ENCODE data around the gene TRAF3IP1.
"Not testable (repeated sequence)": the region's sequence is repeated elsewhere in the genome, so short reads cannot be mapped to it uniquely, and the experiment has no call there.

The TRAF3IP1 gene

DNA sequence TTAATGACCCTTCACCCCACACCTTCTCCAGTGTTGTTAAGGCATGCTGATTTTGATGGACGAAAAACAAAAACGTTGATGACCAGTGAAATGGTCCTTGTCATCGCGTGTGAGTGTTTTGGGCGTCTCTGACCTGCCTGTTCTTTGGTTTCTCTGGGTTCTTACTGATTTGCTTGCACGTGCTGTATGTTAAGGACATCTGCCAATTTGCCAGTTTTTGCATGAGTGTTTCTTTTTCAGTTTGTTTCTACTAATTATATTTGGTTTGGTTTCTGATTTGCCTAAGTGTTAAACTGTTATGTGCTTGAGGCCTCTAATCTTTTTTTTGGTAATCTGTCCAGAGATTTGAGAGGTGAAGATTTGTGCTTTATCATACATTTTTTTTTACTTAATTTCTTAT lies 14.6 kb downstream of the TRAF3IP1 start:
- no peak overlapping the region for H3K9ac ChIP-seq (ENCODE audit: low read depth, low read length)
- H3K36me3 ChIP-seq (ENCODE audit: insufficient read depth, low read length): peaks cover 4% of the 10 kb centered on the region; the same call in 1 of the 2 replicates
- no peaks in the 10 kb centered on the region for H3K4me1 ChIP-seq (ENCODE audit: insufficient read depth, low read length)
- H3K9me3 ChIP-seq (ENCODE audit: control insufficient read depth, insufficient read depth, low read length): no peaks in the 10 kb centered on the region

DNA sequence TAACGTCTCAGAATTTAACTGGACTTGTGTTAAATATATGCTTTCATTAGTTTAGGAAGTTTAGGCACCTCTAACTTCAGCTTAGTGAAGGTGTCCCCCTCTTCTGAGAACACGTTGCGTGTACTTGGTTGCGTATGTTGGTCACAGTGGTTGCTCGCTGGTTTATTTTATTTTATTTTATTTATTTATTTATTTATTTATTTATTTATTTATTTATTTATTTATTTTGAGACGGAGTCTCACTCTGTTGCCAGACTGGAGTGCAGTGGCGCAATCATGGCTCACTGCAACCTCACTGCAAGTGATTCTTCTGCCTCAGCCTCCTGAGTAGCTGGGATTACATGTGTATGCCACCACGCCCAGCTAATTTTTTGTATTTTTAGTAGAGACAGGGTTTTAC lies 15.3 kb downstream of the TRAF3IP1 start:
- not testable (repeated sequence) for H3K36me3 ChIP-seq (ENCODE audit: insufficient read depth, low read length); H3K4me1 ChIP-seq (ENCODE audit: insufficient read depth, low read length); H3K9ac ChIP-seq (ENCODE audit: low read depth, low read length); H3K9me3 ChIP-seq (ENCODE audit: control insufficient read depth, insufficient read depth, low read length)

DNA sequence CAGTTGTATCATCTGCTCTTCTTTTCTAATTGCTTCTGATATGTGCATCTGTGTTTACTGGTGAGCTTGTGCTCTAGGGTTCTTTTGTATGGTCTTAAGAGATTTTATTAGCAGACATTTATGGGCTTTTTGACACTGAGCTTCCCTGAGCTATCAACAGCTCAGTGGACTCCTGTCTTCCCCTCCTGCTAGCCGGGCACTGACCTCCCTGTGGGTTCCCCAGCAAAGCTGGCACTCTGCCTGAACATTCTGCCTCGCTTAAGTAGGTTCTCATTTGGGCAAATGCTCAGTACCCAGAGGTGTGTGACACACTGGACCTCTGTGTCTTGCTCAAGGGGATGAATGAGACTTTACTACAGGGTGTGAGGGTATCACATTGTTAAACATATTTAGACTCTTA lies 15.8 kb downstream of the TRAF3IP1 start:
- peaks cover 4% of the 10 kb centered on the region; the same call in 1 of the 2 replicates for H3K36me3 ChIP-seq (ENCODE audit: insufficient read depth, low read length)
- H3K4me1 ChIP-seq (ENCODE audit: insufficient read depth, low read length): no peaks in the 10 kb centered on the region
- no peaks in the 10 kb centered on the region for H3K9me3 ChIP-seq (ENCODE audit: control insufficient read depth, insufficient read depth, low read length)
- no peak overlapping the region for H3K9ac ChIP-seq (ENCODE audit: low read depth, low read length)

DNA sequence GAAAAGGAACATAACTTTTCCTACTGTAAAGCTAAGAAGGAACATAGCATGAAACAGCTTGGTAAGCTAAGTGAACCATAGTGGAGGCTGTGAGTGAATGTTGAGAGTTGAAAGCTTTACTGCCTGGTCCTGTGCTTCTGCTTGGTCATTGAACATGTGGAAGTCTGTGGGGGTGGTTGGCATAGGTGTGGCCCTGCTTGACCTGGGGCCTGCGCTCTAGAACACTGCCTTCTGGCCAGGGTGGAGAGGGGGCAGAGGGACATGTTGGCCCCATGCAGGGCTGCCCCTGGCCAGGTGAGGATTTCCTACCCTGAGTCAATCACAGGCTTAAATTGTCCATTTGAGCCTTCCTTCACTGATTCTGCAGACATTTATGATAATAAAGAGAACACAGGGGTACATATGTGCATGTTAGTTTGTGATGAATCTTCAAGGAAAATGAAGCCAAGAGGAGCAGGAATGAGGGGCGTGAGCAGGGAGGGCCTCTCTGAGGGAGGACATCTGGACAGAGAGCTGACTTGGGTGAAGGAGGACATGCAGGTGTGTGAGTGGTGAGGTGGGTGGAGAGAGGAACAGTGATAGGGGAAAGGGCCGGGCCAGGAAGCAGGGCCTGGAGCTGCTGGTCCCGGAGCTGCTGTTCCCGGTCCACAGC lies 16.6 kb downstream of the TRAF3IP1 start:
- H3K36me3 ChIP-seq (ENCODE audit: insufficient read depth, low read length): peaks cover 4% of the 10 kb centered on the region; the same call in 1 of the 2 replicates
- no peak overlapping the region for H3K9ac ChIP-seq (ENCODE audit: low read depth, low read length)
- H3K9me3 ChIP-seq (ENCODE audit: control insufficient read depth, insufficient read depth, low read length): no peaks in the 10 kb centered on the region
- H3K4me1 ChIP-seq (ENCODE audit: insufficient read depth, low read length): no peaks in the 10 kb centered on the region

DNA sequence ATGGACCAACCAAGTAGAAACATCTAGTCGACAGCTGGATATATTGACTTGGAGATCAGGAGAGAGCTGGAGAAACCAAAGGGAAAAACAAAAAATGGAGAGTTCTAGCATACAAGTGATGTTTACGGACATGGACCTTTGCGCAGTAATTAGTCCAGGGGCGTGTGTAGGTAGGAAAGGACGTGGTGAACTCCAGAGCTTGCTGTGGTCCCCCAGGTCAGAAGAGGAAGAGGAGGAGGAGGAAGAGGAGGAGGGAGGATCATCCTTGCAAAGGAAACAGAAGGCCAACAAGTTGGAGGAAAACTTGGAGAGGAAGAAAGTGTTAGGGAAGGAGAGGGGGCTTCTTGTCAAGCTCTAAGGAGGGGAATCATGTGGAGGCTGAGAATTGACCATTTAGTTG lies 17.5 kb downstream of the TRAF3IP1 start:
- H3K9me3 ChIP-seq (ENCODE audit: control insufficient read depth, insufficient read depth, low read length): no peaks in the 10 kb centered on the region
- H3K36me3 ChIP-seq (ENCODE audit: insufficient read depth, low read length): peaks cover 2% of the 10 kb centered on the region; the same call in 1 of the 2 replicates
- H3K4me1 ChIP-seq (ENCODE audit: insufficient read depth, low read length): no peaks in the 10 kb centered on the region
- H3K9ac ChIP-seq (ENCODE audit: low read depth, low read length): no peak overlapping the region

DNA sequence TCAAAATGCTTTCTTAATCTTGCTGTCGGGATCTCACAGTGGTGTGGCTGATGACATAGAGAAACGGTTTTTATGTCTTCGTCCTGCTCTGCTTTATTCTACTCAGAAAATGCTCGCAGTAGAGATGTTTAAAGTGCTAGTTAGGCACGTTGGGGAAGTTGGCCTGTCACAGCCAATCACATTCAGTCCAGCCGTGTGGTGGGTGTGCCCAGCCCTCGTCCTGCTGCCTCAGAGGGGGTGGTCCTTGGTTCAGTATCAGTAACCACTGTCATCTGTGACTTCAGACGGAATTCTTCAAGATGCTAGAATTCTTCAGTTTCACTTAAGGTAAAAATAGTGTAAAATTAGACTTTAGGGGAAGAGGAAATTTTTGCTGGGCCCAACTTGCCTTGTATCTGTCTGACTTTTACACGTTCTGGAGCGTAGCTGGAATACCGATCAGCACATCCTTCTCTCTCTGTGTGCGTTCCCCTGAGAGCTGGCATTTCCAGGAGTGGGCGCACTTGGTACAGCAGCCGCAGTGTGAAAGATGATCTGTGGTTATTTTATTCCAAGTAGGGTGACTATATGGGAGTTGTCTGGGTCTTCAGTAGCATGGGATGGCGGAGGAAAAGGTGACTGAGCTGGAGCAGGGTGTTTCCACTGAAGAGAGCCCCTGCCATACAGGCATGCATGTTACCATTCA lies 18.5 kb downstream of the TRAF3IP1 start:
- H3K4me1 ChIP-seq (ENCODE audit: insufficient read depth, low read length): no peaks in the 10 kb centered on the region
- no peaks in the 10 kb centered on the region for H3K36me3 ChIP-seq (ENCODE audit: insufficient read depth, low read length)
- no peaks in the 10 kb centered on the region for H3K9me3 ChIP-seq (ENCODE audit: control insufficient read depth, insufficient read depth, low read length)
- no peak overlapping the region for H3K9ac ChIP-seq (ENCODE audit: low read depth, low read length)

DNA sequence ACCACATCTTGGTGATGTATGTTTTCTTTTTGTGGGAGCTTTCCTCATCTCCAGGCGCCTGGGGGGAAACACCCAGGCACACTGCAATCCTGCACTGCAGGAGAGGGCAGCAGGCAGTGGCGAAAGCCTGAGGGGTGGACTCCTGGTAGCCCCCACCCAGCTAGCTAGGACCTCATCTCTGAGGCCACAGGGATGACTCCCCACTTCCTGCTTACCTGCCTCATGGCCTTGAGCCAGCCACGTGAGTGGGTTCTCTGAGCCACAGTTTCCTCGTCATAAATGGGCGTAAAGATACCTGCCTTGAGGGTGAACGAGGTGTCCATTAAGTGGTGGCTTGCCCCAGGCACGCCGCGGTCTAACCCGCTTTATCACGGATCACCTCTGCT lies 19.1 kb downstream of the TRAF3IP1 start:
- no peaks in the 10 kb centered on the region for H3K9me3 ChIP-seq (ENCODE audit: control insufficient read depth, insufficient read depth, low read length)
- H3K9ac ChIP-seq (ENCODE audit: low read depth, low read length): no peak overlapping the region
- H3K4me1 ChIP-seq (ENCODE audit: insufficient read depth, low read length): no peaks in the 10 kb centered on the region
- H3K36me3 ChIP-seq (ENCODE audit: insufficient read depth, low read length): no peaks in the 10 kb centered on the region

DNA sequence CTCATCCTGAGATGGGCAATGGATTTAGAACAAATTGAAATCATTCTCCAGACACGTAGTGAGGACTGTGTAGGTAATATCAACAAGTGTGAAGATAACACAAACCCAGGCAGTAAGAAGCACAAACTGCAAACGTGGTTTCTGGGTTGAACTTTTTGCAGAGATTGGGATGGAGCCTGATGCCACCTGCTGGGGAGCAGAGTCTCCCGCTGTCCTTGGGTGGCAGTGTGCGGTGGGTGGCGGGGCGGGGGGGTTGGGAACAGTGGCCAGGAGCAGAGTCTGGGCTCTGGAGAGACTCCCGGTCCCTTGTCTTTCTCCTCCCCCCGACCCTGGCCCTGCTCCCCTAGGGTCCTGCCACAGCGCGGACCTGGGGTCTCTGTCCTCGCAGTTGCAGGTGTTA lies 19.5 kb downstream of the TRAF3IP1 start:
- no peaks in the 10 kb centered on the region for H3K36me3 ChIP-seq (ENCODE audit: insufficient read depth, low read length)
- H3K9me3 ChIP-seq (ENCODE audit: control insufficient read depth, insufficient read depth, low read length): no peaks in the 10 kb centered on the region
- no peak overlapping the region for H3K9ac ChIP-seq (ENCODE audit: low read depth, low read length)
- no peaks in the 10 kb centered on the region for H3K4me1 ChIP-seq (ENCODE audit: insufficient read depth, low read length)

DNA sequence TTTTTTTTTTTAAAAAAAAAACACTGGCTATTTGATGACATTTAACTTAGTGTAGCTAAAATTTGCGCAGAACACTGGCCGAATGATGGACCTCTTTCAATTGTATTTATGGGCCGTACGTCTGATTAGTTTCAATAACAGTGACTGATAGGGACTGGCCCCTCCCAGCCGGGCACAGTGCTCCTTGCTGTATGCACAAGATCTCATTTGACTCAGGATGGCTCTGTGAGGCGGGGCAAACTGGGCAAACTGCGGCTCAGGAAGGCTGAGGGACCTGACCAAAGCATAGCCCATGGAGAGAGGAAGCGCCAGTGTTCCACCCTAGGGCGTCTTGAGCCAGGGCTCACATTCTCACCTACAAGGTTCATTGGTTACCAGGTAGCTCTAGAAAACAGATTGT lies 21.2 kb downstream of the TRAF3IP1 start:
- no peak overlapping the region for H3K9ac ChIP-seq (ENCODE audit: low read depth, low read length)
- no peaks in the 10 kb centered on the region for H3K9me3 ChIP-seq (ENCODE audit: control insufficient read depth, insufficient read depth, low read length)
- H3K36me3 ChIP-seq (ENCODE audit: insufficient read depth, low read length): no peaks in the 10 kb centered on the region
- no peaks in the 10 kb centered on the region for H3K4me1 ChIP-seq (ENCODE audit: insufficient read depth, low read length)

DNA sequence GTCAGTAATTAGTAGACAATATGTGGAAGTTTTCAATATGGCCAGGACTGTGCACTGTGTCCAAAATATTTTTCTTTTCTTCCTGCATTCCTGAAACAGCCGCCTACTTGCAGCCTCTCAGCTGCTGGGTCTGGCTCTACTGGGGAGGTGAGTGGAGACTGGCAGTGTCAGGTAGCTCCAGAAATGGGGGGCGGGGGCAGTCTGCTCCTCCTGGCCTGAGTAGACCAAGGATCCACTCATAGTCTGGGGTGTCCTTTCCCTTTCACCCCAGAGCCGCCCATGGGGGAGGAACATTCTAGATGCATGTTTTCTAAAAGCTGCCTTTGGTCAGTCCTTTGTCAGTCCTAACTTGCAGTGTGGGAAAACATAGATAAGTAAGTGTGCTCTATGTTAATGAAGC lies 23.7 kb downstream of the TRAF3IP1 start:
- no peaks in the 10 kb centered on the region for H3K9me3 ChIP-seq (ENCODE audit: control insufficient read depth, insufficient read depth, low read length)
- no peaks in the 10 kb centered on the region for H3K36me3 ChIP-seq (ENCODE audit: insufficient read depth, low read length)
- no peaks in the 10 kb centered on the region for H3K4me1 ChIP-seq (ENCODE audit: insufficient read depth, low read length)
- H3K9ac ChIP-seq (ENCODE audit: low read depth, low read length): no peak overlapping the region

DNA sequence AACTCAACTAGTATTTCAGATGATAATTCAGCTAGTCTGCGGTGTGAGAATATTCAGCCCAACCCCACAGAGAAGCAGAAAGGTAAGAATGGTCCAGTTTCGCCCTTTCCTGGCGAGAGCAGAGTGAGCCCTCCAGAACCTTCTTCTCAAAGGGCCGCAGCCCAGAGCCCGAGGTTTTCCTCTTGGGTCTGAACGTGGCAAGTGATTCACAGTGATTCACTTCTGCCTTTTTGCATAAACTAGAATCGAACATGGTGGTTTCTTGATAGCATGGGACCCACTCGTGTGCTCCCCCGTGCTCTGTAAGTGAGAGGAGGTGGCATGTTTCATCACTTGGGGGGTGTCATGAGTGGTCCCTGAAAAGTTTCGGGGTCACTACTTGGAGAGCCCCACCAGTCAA lies 24.2 kb downstream of the TRAF3IP1 start:
- Histone ChIP-seq H3K36me3 (ENCODE audit: insufficient read depth, low read length) (no peaks in the 10 kb centered on the region), H3K9me3 (ENCODE audit: control insufficient read depth, insufficient read depth, low read length) (no peaks in the 10 kb centered on the region), H3K4me1 (ENCODE audit: insufficient read depth, low read length) (no peaks in the 10 kb centered on the region)

DNA sequence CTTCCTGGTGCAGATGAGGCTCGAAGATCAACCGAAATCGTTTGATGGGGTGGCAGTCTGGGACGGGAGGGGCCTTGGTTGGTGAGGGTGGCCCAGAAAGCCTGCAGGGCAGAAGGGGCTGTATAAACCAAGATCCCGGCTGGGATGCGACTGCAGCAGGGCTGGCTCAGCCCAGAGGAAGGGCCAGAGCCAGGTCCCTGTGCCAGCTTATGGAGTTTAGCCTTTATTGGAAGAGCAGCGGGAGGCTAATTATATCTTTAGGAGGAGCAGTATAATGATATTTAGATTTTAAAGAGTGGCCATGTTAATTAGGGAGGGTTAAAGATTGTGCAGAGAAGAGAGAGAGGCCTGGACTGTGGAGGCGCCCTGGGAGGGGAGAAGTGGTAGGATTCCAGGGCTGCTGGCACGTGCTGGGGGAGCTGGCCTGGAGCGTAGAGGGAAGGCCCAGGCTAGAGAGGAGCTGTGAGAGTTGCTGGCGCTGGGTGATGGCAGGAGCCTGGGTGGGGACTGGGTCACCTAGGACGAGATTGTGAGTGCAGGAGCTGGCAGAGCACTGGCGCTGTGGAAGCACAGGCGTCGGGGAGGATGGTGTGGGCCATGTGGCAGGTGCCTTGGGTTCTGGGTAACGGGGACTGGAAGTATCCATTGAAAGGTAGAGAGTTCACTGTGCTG lies 25.1 kb downstream of the TRAF3IP1 start:
- Histone ChIP-seq H3K9me3 (ENCODE audit: control insufficient read depth, insufficient read depth, low read length) (no peaks in the 10 kb centered on the region), H3K9ac (ENCODE audit: low read depth, low read length) (no peak overlapping the region), H3K36me3 (ENCODE audit: insufficient read depth, low read length) (no peaks in the 10 kb centered on the region), H3K4me1 (ENCODE audit: insufficient read depth, low read length) (no peaks in the 10 kb centered on the region)

More for the DNA sequence above, 24.2 kb downstream of the TRAF3IP1 start:
- H3K9ac ChIP-seq (ENCODE audit: low read depth, low read length): no peak overlapping the region

DNA sequence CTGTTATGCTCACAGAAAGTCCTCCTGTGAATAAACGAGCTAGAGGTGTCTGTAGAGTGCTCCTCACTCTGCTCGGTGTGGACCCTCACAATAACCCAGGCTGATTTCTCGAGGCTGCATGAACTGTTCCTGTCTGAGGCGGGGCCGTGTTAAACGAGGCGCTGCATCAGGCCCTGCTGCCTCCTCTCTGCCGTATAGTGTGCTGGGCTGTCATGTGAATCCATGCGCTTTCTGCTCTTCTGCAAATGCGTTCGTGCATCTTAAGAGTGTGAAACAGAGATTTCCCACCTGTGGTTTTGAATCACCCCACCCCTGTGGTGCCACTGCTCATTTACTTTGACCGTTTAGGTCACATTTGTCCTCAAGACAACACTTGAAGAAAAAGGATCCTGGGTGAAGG lies 26.2 kb downstream of the TRAF3IP1 start:
- H3K9ac ChIP-seq (ENCODE audit: low read depth, low read length): no peak overlapping the region
- no peaks in the 10 kb centered on the region for H3K4me1 ChIP-seq (ENCODE audit: insufficient read depth, low read length)
- H3K9me3 ChIP-seq (ENCODE audit: control insufficient read depth, insufficient read depth, low read length): no peaks in the 10 kb centered on the region
- H3K36me3 ChIP-seq (ENCODE audit: insufficient read depth, low read length): no peaks in the 10 kb centered on the region

DNA sequence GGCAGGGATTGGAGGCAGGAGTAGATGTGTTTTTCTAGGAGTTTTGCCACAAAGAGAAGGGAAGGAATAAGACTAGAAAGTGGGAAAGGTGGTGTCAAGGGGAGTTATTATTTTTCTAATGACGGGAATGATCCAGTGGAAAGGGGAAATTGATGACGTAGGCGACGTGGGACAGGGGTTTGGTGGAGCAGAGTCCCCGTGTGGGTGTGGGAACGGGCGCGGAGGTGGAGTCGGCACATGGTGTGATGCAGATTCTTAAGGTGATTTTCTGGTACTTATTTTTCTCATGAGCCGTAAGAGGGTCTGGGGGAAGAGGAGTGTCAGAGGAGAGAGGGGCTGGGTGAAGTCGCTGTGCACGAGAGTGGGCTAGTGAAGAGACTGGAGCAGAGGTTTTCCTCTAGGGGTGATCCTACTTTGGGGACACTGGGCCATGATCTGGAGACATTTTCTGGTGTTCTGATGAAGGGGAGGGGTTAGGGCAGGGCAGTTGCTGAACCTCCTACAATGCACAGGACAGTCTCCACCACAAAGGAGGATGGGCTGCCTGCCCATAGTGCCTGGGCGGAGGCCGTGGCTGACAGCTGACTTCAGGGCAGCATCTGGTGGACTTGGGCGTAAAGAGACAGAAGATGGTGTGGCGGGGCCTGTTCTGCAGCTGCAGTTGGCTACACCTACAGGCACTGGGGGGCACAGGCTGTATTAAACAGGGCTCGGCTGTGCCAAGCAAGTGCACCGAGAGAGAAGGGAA lies 30.0 kb downstream of the TRAF3IP1 start:
- H3K9me3 ChIP-seq (ENCODE audit: control insufficient read depth, insufficient read depth, low read length): no peaks in the 10 kb centered on the region
- H3K4me1 ChIP-seq (ENCODE audit: insufficient read depth, low read length): no peaks in the 10 kb centered on the region
- H3K9ac ChIP-seq (ENCODE audit: low read depth, low read length): no peak overlapping the region
- H3K36me3 ChIP-seq (ENCODE audit: insufficient read depth, low read length): no peaks in the 10 kb centered on the region

Measured in ES-I3 (cell line).